HL-60 (cell line): ENCODE data around the gene TMEM26.

Experiments used
- DNase-seq, 2 experiments: peaks; one replicate each; pipeline ENCODE4 v3.0.0-alpha.2; 2010 to 2020; ENCODE audit warnings: low read depth in 1 of 2, low spot score in 1 of 2
- H3K27ac ChIP-seq: fragments of 250-450 bp; sonication (Bioruptor Pico); replicated peaks from 2 replicates; pipeline ENCODE4 v1.5.1; 2020; ENCODE audit warnings: mild to moderate bottlenecking, moderate library complexity
- H3K27me3 ChIP-seq: fragments of 250-450 bp; sonication (Bioruptor Pico); 2 replicates; pipeline ENCODE4 v1.5.1; 2021; ENCODE audit warnings: mild to moderate bottlenecking, moderate library complexity; ENCODE audit not compliant: insufficient read depth, poor library complexity, severe bottlenecking
- H3K4me3 ChIP-seq: replicated peaks from 2 replicates; pipeline ENCODE4 v1.5.1; 2011; ENCODE audit warnings: mild to moderate bottlenecking, control low read depth, low read length; ENCODE audit not compliant: insufficient read depth
- GABPA ChIP-seq: IDR thresholded peaks from 2 replicates; pipeline ENCODE4 v1.6.1; 2012; ENCODE audit warnings: low read depth
- POLR2AphosphoS5 ChIP-seq: IDR thresholded peaks from 2 replicates; pipeline ENCODE4 v1.6.1; 2012; ENCODE audit warnings: low read depth
- REST ChIP-seq: IDR thresholded peaks from 2 replicates; pipeline ENCODE4 v1.6.1; 2012; ENCODE audit warnings: low read depth; ENCODE audit not compliant: insufficient replicate concordance
- SPI1 ChIP-seq: IDR thresholded peaks from 2 replicates; pipeline ENCODE4 v1.6.1; 2012; ENCODE audit warnings: low read depth, mild to moderate bottlenecking, borderline replicate concordance
- TF ChIP-seq, protein P1 (sequence below): IDR thresholded peaks from one replicate; pipeline ENCODE4 v1.5.1; 2011; ENCODE audit warnings: low read length, control low read depth, inconsistent platforms; ENCODE audit not compliant: insufficient read depth

Gene TMEM26

DNA sequence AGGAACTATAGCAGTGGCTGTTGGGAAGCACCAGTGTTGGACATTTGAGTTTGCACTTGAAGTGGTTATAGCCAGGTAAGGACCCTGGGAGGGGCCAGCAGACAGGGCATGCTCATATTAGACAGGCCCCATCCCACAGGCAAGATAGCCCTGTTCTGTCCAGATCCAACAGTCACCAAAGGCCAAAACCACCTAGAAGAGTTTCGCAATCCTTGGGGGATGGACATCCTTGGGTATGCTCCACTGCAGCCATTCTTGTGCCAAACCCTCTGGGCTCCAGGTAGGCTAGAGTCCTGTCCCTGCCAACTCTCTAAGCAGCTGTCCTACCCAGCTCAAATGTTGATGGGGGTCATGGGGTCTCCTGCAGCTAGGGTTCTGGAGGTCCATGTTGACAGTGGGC lies 76.8 kb downstream of the TMEM26 start:
- DNase-seq = no peak
- H3K27ac ChIP-seq = no peak overlapping the region
- H3K27me3 ChIP-seq = no peaks in the 10 kb centered on the region
- TF ChIP-seq GABPA (no peak), POLR2AphosphoS5 (no peak), REST (no peak), SPI1 (no peak)
- TF ChIP-seq, protein P1, sequence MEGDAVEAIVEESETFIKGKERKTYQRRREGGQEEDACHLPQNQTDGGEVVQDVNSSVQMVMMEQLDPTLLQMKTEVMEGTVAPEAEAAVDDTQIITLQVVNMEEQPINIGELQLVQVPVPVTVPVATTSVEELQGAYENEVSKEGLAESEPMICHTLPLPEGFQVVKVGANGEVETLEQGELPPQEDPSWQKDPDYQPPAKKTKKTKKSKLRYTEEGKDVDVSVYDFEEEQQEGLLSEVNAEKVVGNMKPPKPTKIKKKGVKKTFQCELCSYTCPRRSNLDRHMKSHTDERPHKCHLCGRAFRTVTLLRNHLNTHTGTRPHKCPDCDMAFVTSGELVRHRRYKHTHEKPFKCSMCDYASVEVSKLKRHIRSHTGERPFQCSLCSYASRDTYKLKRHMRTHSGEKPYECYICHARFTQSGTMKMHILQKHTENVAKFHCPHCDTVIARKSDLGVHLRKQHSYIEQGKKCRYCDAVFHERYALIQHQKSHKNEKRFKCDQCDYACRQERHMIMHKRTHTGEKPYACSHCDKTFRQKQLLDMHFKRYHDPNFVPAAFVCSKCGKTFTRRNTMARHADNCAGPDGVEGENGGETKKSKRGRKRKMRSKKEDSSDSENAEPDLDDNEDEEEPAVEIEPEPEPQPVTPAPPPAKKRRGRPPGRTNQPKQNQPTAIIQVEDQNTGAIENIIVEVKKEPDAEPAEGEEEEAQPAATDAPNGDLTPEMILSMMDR = no peak
- no peak overlapping the region for H3K4me3 ChIP-seq

- TF ChIP-seq GABPA (no peak), SPI1 (no peak), REST (no peak), POLR2AphosphoS5 (no peak)
- TF ChIP-seq, protein P1 = no peak
- DNase-seq = no peak
- no peak overlapping the region for H3K27ac ChIP-seq
- no peak overlapping the region for H3K4me3 ChIP-seq
- no peaks in the 10 kb centered on the region for H3K27me3 ChIP-seq
Observed at GRCh38 chr10:61366365-61366764, 86.8 kb downstream of the TMEM26 start.

DNA sequence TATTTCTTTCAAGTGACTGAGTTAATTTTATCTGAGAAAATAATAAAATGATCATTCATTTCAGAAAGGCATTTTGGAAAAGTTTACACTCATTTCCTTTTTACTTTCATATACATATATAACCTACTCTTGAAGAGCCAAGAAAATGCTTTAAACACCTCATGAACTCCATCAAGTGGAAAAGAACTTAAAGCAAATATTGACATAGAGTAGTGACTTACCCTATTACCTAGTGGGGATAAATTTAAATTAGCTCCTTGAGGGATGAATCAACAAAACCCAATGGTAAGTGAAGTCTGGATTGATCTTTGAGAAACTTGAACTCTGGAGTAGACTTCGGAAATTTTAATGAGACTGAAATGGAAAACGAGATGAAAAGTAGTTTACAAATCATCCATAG lies 88.6 kb downstream of the TMEM26 start:
- Histone ChIP-seq H3K27me3 (no peaks in the 10 kb centered on the region), H3K4me3 (no peak overlapping the region), H3K27ac (no peak overlapping the region)
- TF ChIP-seq POLR2AphosphoS5 (no peak), SPI1 (no peak), REST (no peak), GABPA (no peak)
- TF ChIP-seq, protein P1 = no peak
- no peak for DNase-seq
